Measurements from ENCODE around the gene SMAP2.
"Not testable (repeated sequence)": the region's sequence is repeated elsewhere in the genome, so short reads cannot be mapped to it uniquely, and the experiment has no call there.

Gene SMAP2

GRCh38 chr1:40373323-40374283 lies at the start of gene SMAP2:
Gene SMAP2 (plus strand): TSS chr1:40373727. CDS start chr1:40374121, 394 bp downstream.
- DNase-seq = peak; percentile 96 to 98
- TF ChIP-seq GATA1 (IDR thresholded peaks at IDR 0.05; ENCODE audit: low read depth, low read length) (no peak), POLR2A (IDR thresholded peaks at IDR 0.05; ENCODE audit: low read length) (peak; percentile 50)

GRCh38 chr1:40331403-40331802 lies 42.1 kb upstream of the SMAP2 start:
- DNase-seq = not testable (repeated sequence)

- DNase-seq = no peak
- TF ChIP-seq GATA1 (IDR thresholded peaks at IDR 0.05; ENCODE audit: low read depth, low read length) (no peak), POLR2A (IDR thresholded peaks at IDR 0.05; ENCODE audit: low read length) (no peak)
Observed at GRCh38 chr1:40332695-40333094, 40.8 kb upstream of the SMAP2 start.

GRCh38 chr1:40337443-40337842 lies 36.1 kb upstream of the SMAP2 start:
- DNase-seq = no peak
- no peak for TF ChIP-seq POLR2A (IDR thresholded peaks at IDR 0.05; ENCODE audit: low read length)
- no peak for TF ChIP-seq GATA1 (IDR thresholded peaks at IDR 0.05; ENCODE audit: low read depth, low read length)

- TF ChIP-seq GATA1 (IDR thresholded peaks at IDR 0.05; ENCODE audit: low read depth, low read length) = no peak
- no peak for TF ChIP-seq POLR2A (IDR thresholded peaks at IDR 0.05; ENCODE audit: low read length)
Observed at GRCh38 chr1:40338745-40339419, 34.6 kb upstream of the SMAP2 start.

GRCh38 chr1:40339420-40340323 lies 33.9 kb upstream of the SMAP2 start:
- DNase-seq = no peak
- TF ChIP-seq POLR2A (IDR thresholded peaks at IDR 0.05; ENCODE audit: low read length) (no peak), GATA1 (IDR thresholded peaks at IDR 0.05; ENCODE audit: low read depth, low read length) (no peak)

More at GRCh38 chr1:40338745-40339419, 34.6 kb upstream of the SMAP2 start:
- DNase-seq = peak; percentile 84 to 92

GRCh38 chr1:40341491-40342380 lies 31.8 kb upstream of the SMAP2 start:
- no peak for DNase-seq
- no peak for TF ChIP-seq GATA1 (IDR thresholded peaks at IDR 0.05; ENCODE audit: low read depth, low read length)
- TF ChIP-seq POLR2A (IDR thresholded peaks at IDR 0.05; ENCODE audit: low read length) = no peak

GRCh38 chr1:40342381-40342717 lies 31.2 kb upstream of the SMAP2 start:
- DNase-seq = not testable (repeated sequence)

GRCh38 chr1:40344597-40344996 lies 28.9 kb upstream of the SMAP2 start:
- DNase-seq = peak in 1 of 2 experiments; percentile 12
- TF ChIP-seq GATA1 (IDR thresholded peaks at IDR 0.05; ENCODE audit: low read depth, low read length) = no peak
- no peak for TF ChIP-seq POLR2A (IDR thresholded peaks at IDR 0.05; ENCODE audit: low read length)

GRCh38 chr1:40350391-40350790 lies 23.1 kb upstream of the SMAP2 start:
- TF ChIP-seq GATA1 (IDR thresholded peaks at IDR 0.05; ENCODE audit: low read depth, low read length) (no peak), POLR2A (IDR thresholded peaks at IDR 0.05; ENCODE audit: low read length) (no peak)

GRCh38 chr1:40351124-40351523 lies 22.4 kb upstream of the SMAP2 start:
- no peak for DNase-seq
- no peak for TF ChIP-seq GATA1 (IDR thresholded peaks at IDR 0.05; ENCODE audit: low read depth, low read length)
- TF ChIP-seq POLR2A (IDR thresholded peaks at IDR 0.05; ENCODE audit: low read length) = no peak

More at GRCh38 chr1:40350391-40350790, 23.1 kb upstream of the SMAP2 start:
- DNase-seq = no peak

GRCh38 chr1:40352126-40352525 lies 21.4 kb upstream of the SMAP2 start:
- peak in 1 of 2 experiments; percentile 11 for DNase-seq
- TF ChIP-seq POLR2A (IDR thresholded peaks at IDR 0.05; ENCODE audit: low read length) (no peak), GATA1 (IDR thresholded peaks at IDR 0.05; ENCODE audit: low read depth, low read length) (no peak)

GRCh38 chr1:40353082-40353481 lies 20.4 kb upstream of the SMAP2 start:
- no peak for TF ChIP-seq POLR2A (IDR thresholded peaks at IDR 0.05; ENCODE audit: low read length)
- TF ChIP-seq GATA1 (IDR thresholded peaks at IDR 0.05; ENCODE audit: low read depth, low read length) = no peak
- DNase-seq = no peak

All from erythroblast (primary cell).